HepG2 (cell line): ENCODE data around the gene TESK1. TPM values are rescaled to one million over a fixed set of nuclear protein-coding genes. Genes with fewer than 3 reads are reported as not detected.

ENCODE experiments used
- CBX5 ChIP-seq: sonication (generic); formaldehyde crosslinking; IDR thresholded peaks from 2 replicates; pipeline ENCODE4 v1.4.0; 2020; ENCODE audit warnings: missing genetic modification reagents, borderline replicate concordance
- DZIP1 ChIP-seq: sonication (generic); formaldehyde crosslinking; IDR thresholded peaks from 2 replicates; pipeline ENCODE4 v1.5.0; 2020; ENCODE audit warnings: mild to moderate bottlenecking, missing genetic modification reagents
- FOXC1 ChIP-seq: sonication (generic); formaldehyde crosslinking; IDR thresholded peaks from 2 replicates; pipeline ENCODE4 v1.8.0; 2022; ENCODE audit warnings: mild to moderate bottlenecking, missing genetic modification reagents, borderline replicate concordance
- FOXO1 ChIP-seq: sonication (generic); formaldehyde crosslinking; IDR thresholded peaks from 2 replicates; pipeline ENCODE4 v1.4.0; 2020; ENCODE audit warnings: missing genetic modification reagents
- GLMP ChIP-seq: sonication (generic); formaldehyde crosslinking; IDR thresholded peaks from 2 replicates; pipeline ENCODE4 v1.9.0; 2021; ENCODE audit warnings: missing genetic modification reagents, mild to moderate bottlenecking, borderline replicate concordance
- HNRNPH1 ChIP-seq: fragments of 200-400 bp; formaldehyde crosslinking; optimal IDR thresholded peaks from 2 replicates; pipeline ENCODE3; 2017; ENCODE audit warnings: mild to moderate bottlenecking, low read depth, low read length
- MAFG ChIP-seq: sonication (generic); formaldehyde crosslinking; IDR thresholded peaks from 2 replicates; pipeline ENCODE4 v1.5.1; 2020; ENCODE audit warnings: mild to moderate bottlenecking, missing genetic modification reagents
- NR2C2 ChIP-seq: sonication (generic); formaldehyde crosslinking; IDR thresholded peaks from 2 replicates; pipeline ENCODE4 v1.4.0; 2020; ENCODE audit warnings: missing genetic modification reagents, mild to moderate bottlenecking, moderate library complexity, borderline replicate concordance
- PPARG ChIP-seq: conservative IDR thresholded peaks from 2 replicates; pipeline ENCODE4 v1.6.1; 2016; ENCODE audit warnings: missing biosample characterization, missing genetic modification reagents
- RBM22 ChIP-seq: fragments of 200-400 bp; formaldehyde crosslinking; optimal IDR thresholded peaks from 2 replicates; pipeline ENCODE3; 2017; ENCODE audit warnings: mild to moderate bottlenecking, low read length, moderate library complexity
- SALL1 ChIP-seq: sonication (generic); formaldehyde crosslinking; IDR thresholded peaks from 2 replicates; pipeline ENCODE4 v1.8.0; 2022; ENCODE audit warnings: mild to moderate bottlenecking, missing genetic modification reagents
- SAP130 ChIP-seq: IDR thresholded peaks from 2 replicates; pipeline ENCODE4 v1.6.1; 2016; ENCODE audit warnings: low read depth
- SKI ChIP-seq: fragments of 450-650 bp; IDR thresholded peaks from one replicate; pipeline ENCODE4 v1.6.1; 2018; ENCODE audit warnings: mild to moderate bottlenecking; ENCODE audit not compliant: partially characterized antibody
- SMARCE1 ChIP-seq: fragments of 450-650 bp; IDR thresholded peaks from 2 replicates; pipeline ENCODE4 v1.6.1; 2017; ENCODE audit warnings: borderline replicate concordance
- TEAD2 ChIP-seq: sonication (generic); formaldehyde crosslinking; IDR thresholded peaks from 2 replicates; pipeline ENCODE4 v1.9.0; 2021; ENCODE audit warnings: missing genetic modification reagents
- TFDP1 ChIP-seq: IDR thresholded peaks from 2 replicates; pipeline ENCODE4 v1.6.1; 2016; ENCODE audit warnings: missing compliant biosample characterization, missing genetic modification reagents, borderline replicate concordance
- ZFX ChIP-seq: sonication (generic); formaldehyde crosslinking; IDR thresholded peaks from 2 replicates; pipeline ENCODE4 v1.4.0; 2020; ENCODE audit warnings: mild to moderate bottlenecking, low read depth, missing genetic modification reagents, moderate library complexity
- ZMYM2 ChIP-seq: sonication (generic); formaldehyde crosslinking; IDR thresholded peaks from 2 replicates; pipeline ENCODE4 v1.8.0; 2022; ENCODE audit warnings: mild to moderate bottlenecking, missing genetic modification reagents
- ZMYM3 ChIP-seq: sonication (generic); formaldehyde crosslinking; IDR thresholded peaks from 2 replicates; pipeline ENCODE4 v1.5.1; 2020; ENCODE audit warnings: mild to moderate bottlenecking, missing genetic modification reagents
- ZNF260 ChIP-seq: sonication (generic); formaldehyde crosslinking; IDR thresholded peaks from 2 replicates; pipeline ENCODE4 v1.4.0; 2020; ENCODE audit warnings: missing genetic modification reagents, low read depth, mild to moderate bottlenecking, borderline replicate concordance
- ZNF282 ChIP-seq: fragments of 450-650 bp; IDR thresholded peaks from 2 replicates; pipeline ENCODE4 v1.6.1; 2018; ENCODE audit not compliant: partially characterized antibody
- ZNF510 ChIP-seq: sonication (generic); formaldehyde crosslinking; IDR thresholded peaks from 2 replicates; pipeline ENCODE4 v1.4.0; 2020; ENCODE audit warnings: low read depth, mild to moderate bottlenecking, missing genetic modification reagents
- ZNF740 ChIP-seq: sonication (generic); formaldehyde crosslinking; IDR thresholded peaks from 2 replicates; pipeline ENCODE4 v1.4.0; 2020; ENCODE audit warnings: missing genetic modification reagents
- ZNF749 ChIP-seq: sonication (generic); formaldehyde crosslinking; IDR thresholded peaks from 2 replicates; pipeline ENCODE4 v1.8.0; 2022; ENCODE audit warnings: mild to moderate bottlenecking, missing genetic modification reagents, moderate library complexity, borderline replicate concordance
- ZNF782 ChIP-seq: sonication (generic); formaldehyde crosslinking; IDR thresholded peaks from 2 replicates; pipeline ENCODE4 v1.4.0; 2020; ENCODE audit warnings: missing genetic modification reagents, mild to moderate bottlenecking, borderline replicate concordance
- polyA plus RNA-seq, 8 experiments: library from polyadenylated mRNA; depleted of rRNA in 3 of 8; stranded (reverse) in 7 of 8; unstranded in 1 of 8; fragments of >200 nt; fragmentation: Illumina TruSeq in 4 of 8; extraction: Trizol in 4 of 8; gene quantifications; 2 replicates each; pipeline versions ENCODE4 v1.2.1 to v1.2.3, GENCODE V29; 2011 to 2016; ENCODE audit warnings: low read depth in 4 of 8, missing spikeins in 1 of 8, mixed read lengths in 1 of 8; ENCODE audit not compliant: insufficient read depth in 1 of 8
- total RNA-seq, 5 experiments: library from RNA; depleted of rRNA; stranded (reverse); fragments of >200 nt; fragmentation: Illumina TruSeq; extraction: Trizol; gene quantifications; 2 replicates each; pipeline ENCODE4 v1.2.3, GENCODE V29; 2016; ENCODE audit warnings: low read depth in 1 of 5

TESK1 gene
- total and polyA plus RNA-seq, 2 of the 13 experiments (the other 11 are each of a cell fraction or from before 2014, with no cell fraction given): 7.3 to 13.6 TPM

GRCh38 chr9:35646533-35647265 is 41.6 kb downstream of the TESK1 start (continued):
- peak; percentile 67; the same call in 1 of the 2 replicates for TF ChIP-seq DZIP1 (CRISPR knock-in tag)
- no peak for TF ChIP-seq FOXO1 (CRISPR knock-in tag)
- TF ChIP-seq RBM22: no peak
- TF ChIP-seq SMARCE1: no peak
- TF ChIP-seq MAFG (CRISPR knock-in tag): no peak
- peak; percentile 23; the same call in 1 of the 2 replicates for TF ChIP-seq NR2C2
- peak; percentile 68; the same call in 1 of the 2 replicates for TF ChIP-seq SAP130 (CRISPR knock-in tag)
- TF ChIP-seq TFDP1 (CRISPR knock-in tag): peak; percentile 61; the same call in 1 of the 2 replicates
- no peak for TF ChIP-seq ZNF782 (CRISPR knock-in tag)
- peak; percentile 40; the same call in 1 of the 2 replicates for TF ChIP-seq PPARG (CRISPR knock-in tag)
- no peak for TF ChIP-seq ZNF740
- TF ChIP-seq ZNF282: no peak
- no peak for TF ChIP-seq ZNF260 (CRISPR knock-in tag)
- TF ChIP-seq ZMYM3: no peak
- TF ChIP-seq GLMP (CRISPR knock-in tag): no peak
- TF ChIP-seq FOXC1 (CRISPR knock-in tag): no peak; the same call in 1 of the 2 replicates
- no peak for TF ChIP-seq ZNF510 (CRISPR knock-in tag)
- TF ChIP-seq ZMYM2: no peak
- peak; percentile 86 for TF ChIP-seq ZFX
- no peak for TF ChIP-seq HNRNPH1
- TF ChIP-seq CBX5 (CRISPR knock-in tag): peak; percentile 20; the same call in 1 of the 2 replicates
- peak; percentile 65 for TF ChIP-seq SALL1 (CRISPR knock-in tag)
- no peak for TF ChIP-seq ZNF749
- no peak for TF ChIP-seq TEAD2 (CRISPR knock-in tag)
- TF ChIP-seq SKI: no peak
